BLaER1 treated with 17β-estradiol and CSF1 and Interleukin-3, amounts not matched to agents 10 nM and 100 nM (cell line): ENCODE results near the gene TAAR9.
"Not testable (repeated sequence)": the region's sequence is repeated elsewhere in the genome, so short reads cannot be mapped to it uniquely, and the experiment has no call there.

Source experiments
- H3K27ac ChIP-seq, 11 experiments: shearing (Covaris generic); formaldehyde crosslinking; 2 replicates each; pipeline ENCODE4 v1.8.1; 2022
- H3K27me3 ChIP-seq, 11 experiments: shearing (Covaris generic); formaldehyde crosslinking; 2 replicates each; pipeline ENCODE4 v1.8.1; 2022
- H3K36me3 ChIP-seq, 11 experiments: shearing (Covaris generic); formaldehyde crosslinking; 2 replicates each; pipeline ENCODE4 v1.8.1; 2022
- H3K4me1 ChIP-seq, 10 experiments: shearing (Covaris generic); formaldehyde crosslinking; 2 replicates each; pipeline ENCODE4 v1.8.1; 2022
- H3K4me2 ChIP-seq, 11 experiments: shearing (Covaris generic); formaldehyde crosslinking; 2 replicates each; pipeline ENCODE4 v1.8.1; 2022
- H3K4me3 ChIP-seq, 10 experiments: shearing (Covaris generic); formaldehyde crosslinking; 2 replicates each; pipeline ENCODE4 v1.8.1; 2022
- H3K9ac ChIP-seq, 11 experiments: shearing (Covaris generic); formaldehyde crosslinking; 2 replicates each; pipeline ENCODE4 v1.8.1; 2022
- H3K9me3 ChIP-seq, 11 experiments: shearing (Covaris generic); formaldehyde crosslinking; replicated peaks in 1 of 11; 2 replicates each; pipeline ENCODE4 v1.8.1; 2022
- H4K20me1 ChIP-seq, 11 experiments: shearing (Covaris generic); formaldehyde crosslinking; 2 replicates each; pipeline ENCODE4 v1.8.1; 2022
- Cebpa-rat ChIP-seq, 11 experiments: shearing (Covaris generic); IDR thresholded peaks; 2 replicates each; pipeline ENCODE4 v1.8.1; 2022

The TAAR9 gene

DNA sequence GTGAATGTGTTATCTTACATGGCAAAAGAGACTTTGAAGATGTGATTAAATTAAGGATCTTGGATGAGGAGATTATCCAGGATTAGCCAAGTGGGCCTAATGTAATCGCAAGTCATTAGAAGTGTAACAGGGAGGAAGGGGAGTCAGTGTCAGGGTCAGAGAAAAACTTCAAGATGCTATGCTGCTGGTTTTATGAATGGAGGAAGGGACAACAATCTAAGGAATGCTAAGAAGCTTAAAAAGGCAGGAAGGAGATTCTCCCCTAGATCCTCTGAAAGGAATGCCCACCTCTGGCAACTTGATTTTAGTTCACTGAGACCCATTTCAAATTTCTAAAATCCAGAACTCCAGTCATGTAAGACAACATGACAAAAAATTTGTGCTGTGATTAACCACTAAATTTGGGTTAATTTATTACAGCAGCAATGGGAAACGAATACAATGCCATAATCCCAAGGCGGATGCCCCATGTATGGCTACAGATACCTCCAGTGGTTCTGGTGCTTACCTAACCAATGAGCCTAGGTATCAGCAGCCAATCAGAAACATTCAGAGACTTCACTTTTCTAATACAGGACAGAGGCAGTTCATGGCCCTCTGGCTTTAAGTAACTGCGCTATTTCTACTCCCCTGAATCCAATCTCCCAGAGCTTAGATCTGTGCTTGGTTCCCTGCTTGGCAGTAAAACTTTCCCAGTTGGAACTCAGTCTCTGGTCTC, 10.8 kb downstream of the TAAR9 start:
- no peaks in the 10 kb centered on the region for H3K27me3 ChIP-seq
- H3K9ac ChIP-seq: no peak overlapping the region
- no peak for TF ChIP-seq Cebpa-rat (IDR thresholded peaks at IDR 0.05)
- H3K4me3 ChIP-seq: no peak overlapping the region
- no peaks in the 10 kb centered on the region for H4K20me1 ChIP-seq
- H3K9me3 ChIP-seq: no peaks in the 10 kb centered on the region
- no peaks in the 10 kb centered on the region for H3K36me3 ChIP-seq
- H3K4me2 ChIP-seq: no peak overlapping the region
- no peak overlapping the region for H3K27ac ChIP-seq
- H3K4me1 ChIP-seq: no peaks in the 10 kb centered on the region

DNA sequence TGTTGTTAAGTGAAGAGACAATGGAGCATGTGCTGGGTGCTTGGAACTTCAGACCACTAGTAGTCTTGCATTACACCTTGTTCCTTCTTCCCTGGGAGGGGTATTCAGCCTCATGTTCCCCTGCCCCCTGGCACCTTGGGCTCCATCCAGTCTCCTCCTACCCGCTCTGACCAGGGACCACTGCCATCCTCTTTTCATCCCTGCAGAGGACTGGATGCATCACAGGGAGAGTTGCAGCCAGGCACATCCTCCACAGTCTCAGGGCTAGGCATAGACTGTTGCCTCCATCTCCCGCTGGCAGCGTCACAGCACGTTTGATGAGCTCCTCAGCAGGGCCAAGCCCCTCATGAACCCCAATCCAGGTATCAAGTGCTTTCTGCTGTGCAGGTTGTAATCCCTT, 13.1 kb downstream of the TAAR9 start:
- Histone ChIP-seq H3K27ac (no peak overlapping the region), H3K4me2 (no peak overlapping the region), H4K20me1 (no peaks in the 10 kb centered on the region), H3K9ac (no peak overlapping the region), H3K36me3 (no peaks in the 10 kb centered on the region), H3K27me3 (no peaks in the 10 kb centered on the region), H3K4me1 (no peaks in the 10 kb centered on the region), H3K4me3 (no peak overlapping the region), H3K9me3 (no peaks in the 10 kb centered on the region)
- no peak for TF ChIP-seq Cebpa-rat (IDR thresholded peaks at IDR 0.05)

DNA sequence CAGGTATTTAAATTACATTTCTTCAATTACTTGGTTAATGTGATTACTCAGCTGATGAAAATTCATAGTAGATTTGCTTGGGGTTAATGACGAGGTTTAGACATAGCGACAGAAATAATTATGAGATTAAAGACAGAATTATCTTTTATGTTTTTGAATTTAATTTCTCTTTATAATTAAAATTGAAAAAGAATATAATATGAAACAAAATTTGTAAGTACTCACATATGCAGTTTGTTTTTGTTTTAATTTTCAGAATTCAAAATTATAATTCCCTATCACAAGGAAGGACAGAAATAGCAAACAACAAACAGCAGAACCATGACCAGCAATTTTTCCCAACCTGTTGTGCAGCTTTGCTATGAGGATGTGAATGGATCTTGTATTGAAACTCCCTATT, 14.3 kb downstream of the TAAR9 start, which contains the start of gene TAAR8:
Gene TAAR8 (plus strand): TSS at position 301 of the 400 bp plus-strand sequence. CDS start 21 bp downstream, at position 322.
- Histone ChIP-seq H3K4me1 (no peaks in the 10 kb centered on the region), H3K4me2 (no peak within 1 kb of the TSS), H3K4me3 (no peak within 1 kb of the TSS), H3K27me3 (no peaks in the 10 kb centered on the region), H3K9ac (no peak within 1 kb of the TSS), H3K27ac (no peak within 1 kb of the TSS), H3K9me3 (no peaks in the 10 kb centered on the region), H3K36me3 (no peaks in the 10 kb centered on the region), H4K20me1 (no peaks in the 10 kb centered on the region)
- TF ChIP-seq Cebpa-rat (IDR thresholded peaks at IDR 0.05): no peak

DNA sequence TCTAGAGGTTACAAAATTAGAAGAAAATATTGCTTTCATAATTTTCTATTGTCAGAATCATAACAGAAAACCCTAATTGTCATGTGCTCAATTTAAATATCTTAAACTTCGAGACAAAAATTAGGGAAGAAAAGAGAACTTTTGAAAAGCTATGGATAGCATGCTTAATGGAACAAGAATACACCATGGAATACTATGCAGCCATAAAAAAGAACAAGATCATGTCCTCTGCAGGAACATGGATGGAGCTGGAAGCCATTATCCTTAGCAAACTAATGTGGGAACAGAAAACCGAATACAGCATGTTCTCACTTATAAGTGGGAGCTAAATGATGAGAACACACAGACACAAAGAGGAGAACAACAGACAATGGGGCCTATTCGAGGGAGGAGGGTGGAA, 22.0 kb downstream of the TAAR9 start:
- not testable (repeated sequence) for H3K4me3 ChIP-seq, H3K4me1 ChIP-seq, H3K36me3 ChIP-seq, H4K20me1 ChIP-seq, H3K4me2 ChIP-seq, H3K27ac ChIP-seq, H3K9me3 ChIP-seq, H3K9ac ChIP-seq, H3K27me3 ChIP-seq

DNA sequence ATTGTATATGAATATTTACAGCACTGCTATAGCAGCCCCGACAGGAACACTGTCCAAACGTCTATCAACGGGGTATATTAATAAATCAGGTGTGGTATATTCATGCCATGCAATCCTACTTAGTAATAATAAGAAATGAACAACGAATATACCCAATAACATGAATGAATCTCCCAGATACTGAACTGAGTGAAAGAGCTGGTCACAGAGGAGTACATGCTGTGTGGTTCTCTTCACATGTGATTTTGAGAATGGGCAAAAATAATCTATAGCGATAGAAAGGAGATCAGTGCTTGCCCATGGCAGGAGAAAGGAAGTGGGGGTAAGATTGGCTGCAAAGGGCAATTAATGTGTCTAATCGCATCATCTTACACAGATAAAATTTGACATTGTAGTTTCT, 28.3 kb downstream of the TAAR9 start:
- H3K4me3 ChIP-seq: no peak overlapping the region
- no peaks in the 10 kb centered on the region for H3K27me3 ChIP-seq
- H3K36me3 ChIP-seq: no peaks in the 10 kb centered on the region
- H3K9me3 ChIP-seq: no peaks in the 10 kb centered on the region
- H3K4me2 ChIP-seq: no peak overlapping the region
- no peaks in the 10 kb centered on the region for H3K4me1 ChIP-seq
- H4K20me1 ChIP-seq: no peaks in the 10 kb centered on the region
- no peak overlapping the region for H3K27ac ChIP-seq
- TF ChIP-seq Cebpa-rat (IDR thresholded peaks at IDR 0.05): no peak
- H3K9ac ChIP-seq: no peak overlapping the region

DNA sequence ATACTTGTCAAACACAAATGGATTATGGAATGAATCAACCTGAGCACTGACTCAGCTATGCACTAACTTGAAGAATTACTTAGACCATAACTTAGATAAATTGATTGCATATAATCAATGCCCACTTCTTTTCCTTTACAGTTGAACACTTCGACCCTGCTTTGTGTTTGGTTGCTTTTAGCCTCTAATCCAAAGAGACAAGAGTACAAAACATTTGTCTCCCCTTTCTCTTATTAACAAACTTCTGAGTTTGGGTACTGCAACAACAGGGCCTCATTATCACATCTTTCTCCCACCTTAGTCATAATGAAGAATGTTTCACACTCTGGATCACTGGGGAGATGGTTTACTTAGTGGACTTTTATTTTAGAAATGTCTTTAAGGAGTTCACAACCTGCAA, 29.5 kb downstream of the TAAR9 start:
- H3K27me3 ChIP-seq: no peaks in the 10 kb centered on the region
- H3K4me2 ChIP-seq: no peak overlapping the region
- H3K4me1 ChIP-seq: no peaks in the 10 kb centered on the region
- no peaks in the 10 kb centered on the region for H4K20me1 ChIP-seq
- H3K9me3 ChIP-seq: no peaks in the 10 kb centered on the region
- TF ChIP-seq Cebpa-rat (IDR thresholded peaks at IDR 0.05): no peak
- H3K9ac ChIP-seq: no peak overlapping the region
- H3K27ac ChIP-seq: no peak overlapping the region
- no peaks in the 10 kb centered on the region for H3K36me3 ChIP-seq
- H3K4me3 ChIP-seq: no peak overlapping the region

DNA sequence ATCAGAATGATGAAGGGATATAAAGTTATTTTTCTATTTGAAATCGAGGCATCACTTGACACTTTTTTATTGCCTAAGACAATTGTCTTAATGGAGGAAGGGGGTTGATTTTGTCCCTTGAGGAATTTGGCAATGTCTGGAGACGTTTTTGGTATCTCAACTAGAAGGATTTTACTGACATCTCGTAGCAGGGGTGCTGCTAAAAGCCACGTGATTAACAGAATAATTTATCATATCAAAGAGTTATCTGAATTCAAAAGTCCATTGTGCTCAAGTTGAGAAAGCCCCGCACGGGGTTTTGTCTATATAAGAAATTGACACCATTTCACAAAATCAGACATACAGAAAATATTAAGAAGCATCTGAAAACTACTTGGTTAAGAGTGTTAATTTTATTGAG, 30.5 kb downstream of the TAAR9 start:
- Histone ChIP-seq H3K9me3 (no peaks in the 10 kb centered on the region), H3K36me3 (no peaks in the 10 kb centered on the region), H4K20me1 (no peaks in the 10 kb centered on the region), H3K4me1 (no peaks in the 10 kb centered on the region), H3K27me3 (no peaks in the 10 kb centered on the region), H3K27ac (no peak overlapping the region), H3K9ac (no peak overlapping the region), H3K4me2 (no peak overlapping the region), H3K4me3 (no peak overlapping the region)
- TF ChIP-seq Cebpa-rat (IDR thresholded peaks at IDR 0.05): no peak

DNA sequence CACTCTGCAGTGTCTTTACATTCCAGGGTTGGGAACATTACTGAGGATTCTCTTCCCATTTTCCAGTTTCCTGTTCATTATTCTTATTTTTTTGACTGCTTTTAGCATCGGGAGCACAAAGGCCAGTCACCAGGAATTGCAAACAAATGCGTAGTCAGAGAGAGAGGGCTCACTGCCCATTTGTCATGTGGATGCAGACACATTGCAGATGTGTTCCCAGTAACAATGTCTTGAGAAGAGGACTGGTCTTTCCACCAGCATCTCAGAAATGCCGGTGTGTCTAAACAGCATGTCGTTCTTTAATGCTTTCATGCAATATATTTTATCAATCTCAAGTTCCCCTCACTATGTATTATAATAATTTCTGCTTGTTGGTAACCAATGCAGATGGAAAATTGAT, 31.1 kb downstream of the TAAR9 start:
- no peaks in the 10 kb centered on the region for H3K4me1 ChIP-seq
- H3K27ac ChIP-seq: no peak overlapping the region
- no peaks in the 10 kb centered on the region for H3K27me3 ChIP-seq
- H4K20me1 ChIP-seq: no peaks in the 10 kb centered on the region
- no peaks in the 10 kb centered on the region for H3K36me3 ChIP-seq
- no peaks in the 10 kb centered on the region for H3K9me3 ChIP-seq
- H3K4me2 ChIP-seq: no peak overlapping the region
- TF ChIP-seq Cebpa-rat (IDR thresholded peaks at IDR 0.05): no peak
- no peak overlapping the region for H3K4me3 ChIP-seq
- H3K9ac ChIP-seq: no peak overlapping the region

DNA sequence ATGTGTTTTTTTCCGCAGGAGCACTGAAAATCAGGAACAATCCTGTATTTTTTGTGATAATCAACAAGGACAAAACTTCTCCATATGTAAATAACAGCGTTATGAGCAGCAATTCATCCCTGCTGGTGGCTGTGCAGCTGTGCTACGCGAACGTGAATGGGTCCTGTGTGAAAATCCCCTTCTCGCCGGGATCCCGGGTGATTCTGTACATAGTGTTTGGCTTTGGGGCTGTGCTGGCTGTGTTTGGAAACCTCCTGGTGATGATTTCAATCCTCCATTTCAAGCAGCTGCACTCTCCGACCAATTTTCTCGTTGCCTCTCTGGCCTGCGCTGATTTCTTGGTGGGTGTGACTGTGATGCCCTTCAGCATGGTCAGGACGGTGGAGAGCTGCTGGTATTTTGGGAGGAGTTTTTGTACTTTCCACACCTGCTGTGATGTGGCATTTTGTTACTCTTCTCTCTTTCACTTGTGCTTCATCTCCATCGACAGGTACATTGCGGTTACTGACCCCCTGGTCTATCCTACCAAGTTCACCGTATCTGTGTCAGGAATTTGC, 32.2 kb downstream of the TAAR9 start, which contains the start of gene TAAR6:
Gene TAAR6 (plus strand): TSS at position 102 of the 557 bp plus-strand sequence. CDS start 0 bp downstream, at position 102.
- TF ChIP-seq Cebpa-rat (IDR thresholded peaks at IDR 0.05): no peak
- H3K27ac ChIP-seq: no peak within 1 kb of the TSS
- no peaks in the 10 kb centered on the region for H3K36me3 ChIP-seq
- H3K4me3 ChIP-seq: no peak within 1 kb of the TSS
- H3K27me3 ChIP-seq: no peaks in the 10 kb centered on the region
- no peaks in the 10 kb centered on the region for H3K4me1 ChIP-seq
- H3K4me2 ChIP-seq: no peak within 1 kb of the TSS
- no peaks in the 10 kb centered on the region for H4K20me1 ChIP-seq
- H3K9ac ChIP-seq: no peak within 1 kb of the TSS
- H3K9me3 ChIP-seq: no peaks in the 10 kb centered on the region

DNA sequence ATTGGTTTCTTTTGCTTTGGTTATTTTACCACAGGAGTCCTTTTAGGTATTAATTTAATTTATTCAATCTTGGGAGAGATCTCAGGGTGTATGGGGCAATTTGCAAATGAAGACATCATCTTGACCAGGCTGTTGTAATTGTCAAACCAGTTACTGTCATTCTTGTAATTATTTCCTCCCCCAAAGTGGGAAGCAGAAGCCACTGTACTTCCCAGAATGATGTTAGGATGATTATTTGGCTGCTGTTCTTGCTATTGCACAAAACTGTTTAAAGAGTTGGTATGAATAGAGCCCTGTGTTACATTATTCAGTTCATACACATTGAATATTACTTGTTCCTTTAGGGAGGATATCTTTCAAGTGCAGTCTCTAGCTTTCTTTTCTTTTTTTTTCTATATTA, 33.7 kb downstream of the TAAR9 start:
- no peak overlapping the region for H3K4me2 ChIP-seq
- no peak overlapping the region for H3K9ac ChIP-seq
- H3K9me3 ChIP-seq: no peaks in the 10 kb centered on the region
- H4K20me1 ChIP-seq: no peaks in the 10 kb centered on the region
- no peaks in the 10 kb centered on the region for H3K36me3 ChIP-seq
- H3K4me3 ChIP-seq: no peak overlapping the region
- TF ChIP-seq Cebpa-rat (IDR thresholded peaks at IDR 0.05): no peak
- no peak overlapping the region for H3K27ac ChIP-seq
- no peaks in the 10 kb centered on the region for H3K27me3 ChIP-seq
- H3K4me1 ChIP-seq: no peaks in the 10 kb centered on the region
